PFSK-1 (cell line): ENCODE measurements around the gene H6PD.

Source experiments
- FOXP2 ChIP-seq: optimal IDR thresholded peaks from 2 replicates; pipeline ENCODE3; 2011; ENCODE audit warnings: borderline replicate concordance, control low read depth, inconsistent platforms; ENCODE audit not compliant: insufficient read depth; ENCODE audit errors: extremely low read length, extremely low read depth
- POLR2AphosphoS5 ChIP-seq: IDR thresholded peaks from 2 replicates; pipeline ENCODE4 v1.6.1; 2012; ENCODE audit warnings: low read depth, mild to moderate bottlenecking, control low read depth, low read length, moderate library complexity
- SIN3A ChIP-seq: IDR thresholded peaks from 2 replicates; pipeline ENCODE4 v1.6.1; 2012; ENCODE audit warnings: mild to moderate bottlenecking, low read length, moderate library complexity, borderline replicate concordance; ENCODE audit not compliant: insufficient read depth
- TAF1 ChIP-seq: IDR thresholded peaks from 2 replicates; pipeline ENCODE4 v1.6.1; 2012; ENCODE audit warnings: low read length, control low read depth, borderline replicate concordance; ENCODE audit not compliant: insufficient read depth
- TF ChIP-seq, protein P1 (sequence below), 2 experiments: IDR thresholded peaks; 2 replicates each; pipeline versions ENCODE4 v1.6.1 to v1.8.0; 2011 to 2012; ENCODE audit warnings: low read depth in 2 of 2, low read length in 2 of 2, control low read depth in 1 of 2, inconsistent platforms in 1 of 2, mild to moderate bottlenecking in 1 of 2, moderate library complexity in 1 of 2; ENCODE audit not compliant: insufficient read depth in 1 of 2

The H6PD gene

DNA sequence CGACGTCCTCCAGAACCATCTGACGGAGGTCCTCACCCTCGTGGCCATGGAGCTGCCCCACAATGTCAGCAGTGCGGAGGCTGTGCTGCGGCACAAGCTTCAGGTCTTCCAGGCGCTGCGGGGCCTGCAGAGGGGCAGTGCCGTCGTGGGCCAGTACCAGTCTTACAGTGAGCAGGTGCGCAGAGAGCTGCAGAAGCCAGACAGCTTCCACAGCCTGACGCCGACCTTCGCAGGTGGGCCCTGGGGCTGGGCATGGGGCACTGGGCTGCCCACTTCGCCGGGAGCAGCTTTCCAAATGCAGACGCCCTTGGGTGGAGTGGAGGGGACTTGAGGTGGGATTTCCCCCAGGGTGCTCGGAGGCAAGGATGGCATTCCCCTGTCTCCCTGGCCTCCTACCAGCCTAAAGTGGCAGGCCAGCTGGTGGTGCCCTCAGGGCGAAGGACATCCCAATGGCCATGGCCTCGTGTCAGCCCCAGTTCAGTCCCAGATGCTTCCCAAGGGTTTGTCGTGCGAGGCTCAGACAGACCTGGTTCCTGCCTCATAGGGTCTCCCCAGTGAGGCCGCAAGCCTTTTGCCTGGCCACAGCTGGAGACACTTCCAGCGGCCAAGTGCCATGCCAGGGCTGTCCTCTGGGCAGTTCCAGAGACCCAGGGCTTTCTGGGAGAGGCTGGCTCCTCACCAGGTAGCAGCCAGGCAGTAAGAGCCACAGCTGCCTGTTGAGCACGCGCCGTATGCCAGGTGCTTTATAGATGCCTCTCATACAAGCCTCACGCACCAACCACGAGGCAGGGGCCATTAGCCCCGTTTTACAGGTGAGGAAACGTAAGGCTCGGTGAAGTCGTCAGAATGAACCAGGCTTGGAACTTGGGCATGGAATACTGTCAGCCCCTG, 27.8 kb downstream of the H6PD start:
- TF ChIP-seq, protein P1, sequence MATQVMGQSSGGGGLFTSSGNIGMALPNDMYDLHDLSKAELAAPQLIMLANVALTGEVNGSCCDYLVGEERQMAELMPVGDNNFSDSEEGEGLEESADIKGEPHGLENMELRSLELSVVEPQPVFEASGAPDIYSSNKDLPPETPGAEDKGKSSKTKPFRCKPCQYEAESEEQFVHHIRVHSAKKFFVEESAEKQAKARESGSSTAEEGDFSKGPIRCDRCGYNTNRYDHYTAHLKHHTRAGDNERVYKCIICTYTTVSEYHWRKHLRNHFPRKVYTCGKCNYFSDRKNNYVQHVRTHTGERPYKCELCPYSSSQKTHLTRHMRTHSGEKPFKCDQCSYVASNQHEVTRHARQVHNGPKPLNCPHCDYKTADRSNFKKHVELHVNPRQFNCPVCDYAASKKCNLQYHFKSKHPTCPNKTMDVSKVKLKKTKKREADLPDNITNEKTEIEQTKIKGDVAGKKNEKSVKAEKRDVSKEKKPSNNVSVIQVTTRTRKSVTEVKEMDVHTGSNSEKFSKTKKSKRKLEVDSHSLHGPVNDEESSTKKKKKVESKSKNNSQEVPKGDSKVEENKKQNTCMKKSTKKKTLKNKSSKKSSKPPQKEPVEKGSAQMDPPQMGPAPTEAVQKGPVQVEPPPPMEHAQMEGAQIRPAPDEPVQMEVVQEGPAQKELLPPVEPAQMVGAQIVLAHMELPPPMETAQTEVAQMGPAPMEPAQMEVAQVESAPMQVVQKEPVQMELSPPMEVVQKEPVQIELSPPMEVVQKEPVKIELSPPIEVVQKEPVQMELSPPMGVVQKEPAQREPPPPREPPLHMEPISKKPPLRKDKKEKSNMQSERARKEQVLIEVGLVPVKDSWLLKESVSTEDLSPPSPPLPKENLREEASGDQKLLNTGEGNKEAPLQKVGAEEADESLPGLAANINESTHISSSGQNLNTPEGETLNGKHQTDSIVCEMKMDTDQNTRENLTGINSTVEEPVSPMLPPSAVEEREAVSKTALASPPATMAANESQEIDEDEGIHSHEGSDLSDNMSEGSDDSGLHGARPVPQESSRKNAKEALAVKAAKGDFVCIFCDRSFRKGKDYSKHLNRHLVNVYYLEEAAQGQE (IDR thresholded peaks at IDR 0.05; ENCODE audit: insufficient read depth in 1 of 2, low read depth in 2 of 2, low read length in 2 of 2): no peak
- TF ChIP-seq SIN3A (no peak), POLR2AphosphoS5 (no peak), TAF1 (no peak), FOXP2 (no peak)

DNA sequence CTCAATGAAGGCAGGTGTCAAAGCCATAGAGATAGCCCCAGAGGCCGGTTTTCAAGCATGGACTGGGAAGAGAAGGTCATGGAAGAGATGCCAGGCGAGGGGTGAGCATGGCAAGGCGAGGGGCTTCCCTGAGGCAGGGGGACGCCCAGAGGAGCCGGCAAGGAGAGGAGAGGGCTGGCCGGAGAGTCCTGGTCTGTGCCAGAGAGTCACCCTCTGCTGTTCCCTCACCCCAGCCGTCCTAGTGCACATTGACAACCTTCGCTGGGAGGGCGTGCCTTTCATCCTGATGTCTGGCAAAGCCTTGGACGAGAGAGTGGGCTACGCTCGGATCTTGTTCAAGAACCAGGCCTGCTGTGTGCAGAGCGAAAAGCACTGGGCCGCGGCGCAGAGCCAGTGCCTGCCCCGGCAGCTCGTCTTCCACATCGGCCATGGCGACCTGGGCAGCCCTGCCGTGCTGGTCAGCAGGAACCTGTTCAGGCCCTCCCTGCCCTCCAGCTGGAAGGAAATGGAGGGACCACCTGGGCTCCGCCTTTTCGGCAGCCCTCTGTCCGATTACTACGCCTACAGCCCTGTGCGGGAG, 28.8 kb downstream of the H6PD start:
- no peak for TF ChIP-seq FOXP2

GRCh38 chr1:9263984-9264872, 29.7 kb downstream of the H6PD start:
- no peak for TF ChIP-seq TAF1
- TF ChIP-seq POLR2AphosphoS5: no peak
- TF ChIP-seq SIN3A: no peak

DNA sequence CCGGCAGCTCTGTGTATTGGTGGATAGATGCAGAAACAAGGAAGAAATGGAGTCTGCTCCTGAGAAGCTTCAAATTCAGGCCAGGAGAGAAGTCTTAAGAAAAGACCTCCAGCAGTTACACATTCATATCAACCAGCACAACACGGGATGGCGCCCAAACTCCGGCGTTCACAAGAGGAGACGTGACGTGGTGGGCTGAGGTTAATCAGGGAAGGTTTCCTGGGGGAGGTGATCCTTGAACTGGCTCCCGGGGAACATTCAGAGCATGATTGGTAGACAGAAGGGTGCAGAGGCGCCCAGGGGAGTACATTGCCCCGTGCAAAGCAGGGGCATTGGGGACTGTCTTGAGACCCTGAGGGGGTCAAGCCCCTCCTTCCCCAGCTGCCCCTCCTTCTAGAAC, 30.5 kb downstream of the H6PD start:
- TF ChIP-seq, protein P1 (IDR thresholded peaks at IDR 0.05; ENCODE audit: insufficient read depth in 1 of 2, low read depth in 2 of 2, low read length in 2 of 2): no peak
- no peak for TF ChIP-seq FOXP2
- TF ChIP-seq SIN3A: no peak
- TF ChIP-seq TAF1: no peak
- TF ChIP-seq POLR2AphosphoS5: no peak

GRCh38 chr1:9265968-9266367, 31.4 kb downstream of the H6PD start:
- TF ChIP-seq TAF1 (no peak), POLR2AphosphoS5 (no peak), SIN3A (no peak), FOXP2 (no peak)
- TF ChIP-seq, protein P1 (IDR thresholded peaks at IDR 0.05; ENCODE audit: insufficient read depth in 1 of 2, low read depth in 2 of 2, low read length in 2 of 2): no peak

DNA sequence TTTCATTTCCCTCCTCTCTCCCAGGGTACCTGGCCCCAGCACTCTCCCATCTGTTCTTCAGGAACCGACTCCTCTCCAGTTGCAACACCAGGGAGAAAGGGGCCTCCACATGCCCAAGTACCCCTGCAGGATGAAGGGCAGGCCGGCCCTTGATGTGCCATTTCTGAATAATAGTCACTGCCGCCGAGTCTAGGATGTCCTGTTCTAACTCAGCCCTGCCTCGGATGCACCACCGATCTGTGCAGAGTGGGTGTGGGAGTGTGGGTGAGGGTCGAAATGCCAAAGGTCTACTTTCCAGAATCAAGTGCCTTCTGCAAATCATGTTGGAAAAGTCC, 32.7 kb downstream of the H6PD start:
- TF ChIP-seq POLR2AphosphoS5: no peak
- no peak for TF ChIP-seq TAF1
- no peak for TF ChIP-seq FOXP2
- no peak for TF ChIP-seq SIN3A
- TF ChIP-seq, protein P1 (IDR thresholded peaks at IDR 0.05; ENCODE audit: insufficient read depth in 1 of 2, low read depth in 2 of 2, low read length in 2 of 2): no peak
